Omental fat pad (tissue), 4 donors: Measurements from ENCODE around the gene ELMOD3. TPM values are rescaled to one million over a fixed set of nuclear protein-coding genes. Genes with fewer than 3 reads are reported as not detected.

Source experiments
- ATAC-seq: fragments of 150-250 bp; one replicate; pipeline ENCODE4 v1.9.1; 2016; ENCODE audit warnings: mild to moderate bottlenecking, moderate library complexity; ENCODE audit not compliant: low FRiP score
- DNase-seq: peaks from one replicate; pipeline ENCODE4 v3.0.0-alpha.2; 2019; ENCODE audit warnings: low spot score
- total RNA-seq, 4 donors: library from RNA; depleted of rRNA; stranded (reverse); fragments of >200 nt; gene quantifications; one replicate each; pipeline ENCODE4 v1.1.0, GENCODE V29; 2016
- TF ChIP-seq, protein P1 (sequence below), 3 donors: fragments of 450-650 bp; IDR thresholded peaks; one replicate each; pipeline ENCODE4 v1.5.1; 2016 to 2017; ENCODE audit warnings: antibody characterized with exemption in 3 of 3, mild to moderate bottlenecking in 3 of 3, moderate library complexity in 2 of 3

The ELMOD3 gene
- total RNA-seq, 4 donors from 2014 or later, result 42.2 to 83.8 (median 67.9) TPM

DNA sequence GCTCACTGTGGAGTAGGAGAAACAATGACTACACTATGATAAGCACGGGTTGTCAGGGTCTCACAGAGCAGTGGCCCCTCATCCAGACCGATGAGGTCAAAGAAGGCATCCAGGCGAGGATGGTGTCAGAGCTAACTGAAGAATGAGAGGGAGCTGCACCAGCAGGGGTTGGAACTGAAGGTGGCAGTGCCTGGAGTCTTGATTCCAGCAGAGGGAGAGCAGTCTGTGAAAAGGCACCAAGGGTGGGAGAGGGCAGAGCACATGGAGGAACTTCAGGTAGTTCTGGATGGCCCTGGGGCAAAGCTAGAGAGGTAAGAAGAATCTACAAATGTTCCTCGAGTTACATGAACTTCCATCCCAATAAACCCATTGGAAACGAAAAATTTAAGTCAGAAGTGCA lies 12.6 kb downstream of the ELMOD3 start:
- ATAC-seq, result no peak
- no peak for DNase-seq
- TF ChIP-seq, protein P1, sequence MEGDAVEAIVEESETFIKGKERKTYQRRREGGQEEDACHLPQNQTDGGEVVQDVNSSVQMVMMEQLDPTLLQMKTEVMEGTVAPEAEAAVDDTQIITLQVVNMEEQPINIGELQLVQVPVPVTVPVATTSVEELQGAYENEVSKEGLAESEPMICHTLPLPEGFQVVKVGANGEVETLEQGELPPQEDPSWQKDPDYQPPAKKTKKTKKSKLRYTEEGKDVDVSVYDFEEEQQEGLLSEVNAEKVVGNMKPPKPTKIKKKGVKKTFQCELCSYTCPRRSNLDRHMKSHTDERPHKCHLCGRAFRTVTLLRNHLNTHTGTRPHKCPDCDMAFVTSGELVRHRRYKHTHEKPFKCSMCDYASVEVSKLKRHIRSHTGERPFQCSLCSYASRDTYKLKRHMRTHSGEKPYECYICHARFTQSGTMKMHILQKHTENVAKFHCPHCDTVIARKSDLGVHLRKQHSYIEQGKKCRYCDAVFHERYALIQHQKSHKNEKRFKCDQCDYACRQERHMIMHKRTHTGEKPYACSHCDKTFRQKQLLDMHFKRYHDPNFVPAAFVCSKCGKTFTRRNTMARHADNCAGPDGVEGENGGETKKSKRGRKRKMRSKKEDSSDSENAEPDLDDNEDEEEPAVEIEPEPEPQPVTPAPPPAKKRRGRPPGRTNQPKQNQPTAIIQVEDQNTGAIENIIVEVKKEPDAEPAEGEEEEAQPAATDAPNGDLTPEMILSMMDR (IDR thresholded peaks at IDR 0.05), result no peak

DNA sequence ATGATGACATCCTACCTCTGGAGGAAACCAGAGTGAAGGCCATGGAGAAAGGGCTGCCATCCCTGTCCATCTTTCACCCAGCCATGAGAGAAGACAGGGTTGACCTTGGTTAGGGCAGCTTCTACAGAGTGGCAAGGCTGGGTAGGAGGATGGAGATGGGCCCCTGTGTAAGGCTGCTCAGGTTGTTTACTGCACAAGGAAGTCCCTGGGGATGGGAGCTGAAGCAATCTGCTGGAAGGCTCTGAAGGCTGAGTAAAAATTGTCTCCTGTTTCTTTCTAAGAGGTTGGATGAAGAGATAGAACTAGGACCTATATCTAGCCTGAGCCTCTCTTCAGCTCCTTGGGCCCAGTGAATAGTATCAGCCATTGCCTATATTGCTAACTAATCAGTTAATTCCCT lies 14.4 kb downstream of the ELMOD3 start:
- ATAC-seq (no peak), DNase-seq (no peak)
- TF ChIP-seq, protein P1 (IDR thresholded peaks at IDR 0.05), result no peak

DNA sequence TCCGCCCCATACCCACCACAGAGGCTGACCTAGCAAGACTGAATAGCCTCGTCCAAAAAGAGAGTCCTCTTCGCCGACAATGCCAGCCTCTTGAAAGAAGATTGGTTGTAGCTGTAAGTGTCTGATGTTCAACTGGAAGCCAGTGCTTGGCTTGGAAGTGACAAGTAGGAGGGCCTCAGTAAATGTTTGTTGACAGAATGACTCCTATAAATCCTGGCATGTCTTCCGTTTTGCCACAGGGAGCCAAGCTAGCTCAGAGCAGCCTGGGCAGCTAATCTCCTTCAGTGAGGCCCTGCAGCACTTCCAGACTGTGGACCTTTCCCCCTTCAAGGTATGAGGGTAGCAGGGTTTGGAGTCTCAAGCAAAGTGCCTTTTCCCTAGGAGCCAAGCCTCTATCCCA lies 14.9 kb downstream of the ELMOD3 start:
- DNase-seq (no peak), ATAC-seq (no peak)
- TF ChIP-seq, protein P1 (IDR thresholded peaks at IDR 0.05), result no peak

DNA sequence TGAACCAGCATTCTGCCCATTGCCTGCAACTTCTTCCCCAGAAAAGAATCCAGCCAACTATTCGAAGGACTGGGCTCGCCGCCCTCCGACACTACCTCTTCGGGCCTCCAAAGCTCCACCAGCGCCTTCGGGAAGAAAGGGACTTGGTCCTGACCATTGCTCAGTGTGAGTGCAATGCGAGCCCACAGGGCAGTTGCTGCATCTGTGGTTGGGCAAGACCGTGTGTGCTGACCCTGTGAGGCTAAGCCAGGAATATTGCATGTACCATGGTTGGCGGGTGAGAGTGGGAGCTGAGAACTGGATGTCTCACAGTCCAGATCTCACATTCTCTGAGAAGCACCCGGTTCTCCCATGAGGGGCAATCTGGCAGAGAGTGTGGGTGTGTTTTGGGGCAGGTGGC lies 16.5 kb downstream of the ELMOD3 start:
- ATAC-seq, result no peak
- TF ChIP-seq, protein P1 (IDR thresholded peaks at IDR 0.05), result no peak

DNA sequence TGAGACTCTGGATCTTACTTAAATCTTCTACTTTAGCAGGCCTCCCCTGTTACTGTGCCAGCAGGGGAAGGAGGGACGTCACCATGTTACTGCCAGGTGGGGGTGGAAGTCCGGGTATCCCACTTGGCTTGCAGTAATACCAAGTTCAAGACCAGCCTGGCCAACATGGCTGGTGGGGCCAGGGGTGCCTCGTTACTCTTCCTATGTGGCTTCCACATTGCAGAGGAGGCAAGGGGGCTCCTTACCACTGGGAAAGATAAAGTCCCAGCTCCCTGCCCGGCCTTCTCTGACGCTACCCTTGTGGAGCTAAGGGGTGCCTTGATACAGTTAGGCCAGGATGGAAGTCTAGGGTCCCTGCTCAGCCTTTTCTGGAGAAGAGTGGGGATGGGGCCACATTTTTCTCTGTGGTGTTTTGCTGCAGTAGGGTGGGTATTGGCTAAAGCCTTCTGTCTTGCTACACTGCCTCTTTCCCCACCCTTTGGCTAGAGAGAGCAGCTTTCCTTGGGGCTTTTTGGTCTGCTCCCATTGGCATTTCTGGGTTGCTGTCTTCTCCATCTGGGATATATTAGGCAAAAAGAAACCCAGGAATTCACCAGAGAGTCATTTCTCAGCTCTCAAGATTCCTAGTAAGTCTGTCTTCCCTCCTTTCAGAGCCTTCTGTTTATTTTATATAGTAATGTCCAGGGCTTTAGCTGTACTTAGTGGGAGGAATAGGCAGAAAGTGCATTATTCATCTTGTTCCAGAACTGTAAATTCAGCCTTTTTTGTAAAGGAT lies 21.9 kb downstream of the ELMOD3 start:
- ATAC-seq (no peak), DNase-seq (no peak)
- TF ChIP-seq, protein P1 (IDR thresholded peaks at IDR 0.05), result no peak

More for the DNA sequence above, 16.5 kb downstream of the ELMOD3 start:
- no peak for DNase-seq

DNA sequence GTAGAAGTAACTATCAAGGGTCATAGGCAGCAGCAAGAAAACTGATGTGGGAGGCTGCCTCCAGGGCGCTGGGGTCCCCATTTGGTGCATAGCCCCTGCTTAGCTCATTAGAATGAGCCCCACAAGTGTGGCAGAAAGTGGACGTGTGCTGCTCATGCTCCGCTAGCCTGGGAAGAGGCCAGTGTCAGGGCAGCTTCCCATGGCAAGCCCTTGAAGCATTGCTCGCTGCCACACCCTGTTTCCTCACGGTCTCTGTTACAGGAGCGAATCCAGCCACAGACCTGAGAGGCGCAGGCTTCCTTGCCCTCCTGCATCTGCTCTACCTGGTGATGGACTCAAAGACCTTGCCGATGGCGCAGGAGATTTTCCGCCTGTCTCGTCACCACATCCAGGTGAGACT lies 22.5 kb downstream of the ELMOD3 start:
- DNase-seq (no peak), ATAC-seq (no peak)
- TF ChIP-seq, protein P1 (IDR thresholded peaks at IDR 0.05), result no peak

DNA sequence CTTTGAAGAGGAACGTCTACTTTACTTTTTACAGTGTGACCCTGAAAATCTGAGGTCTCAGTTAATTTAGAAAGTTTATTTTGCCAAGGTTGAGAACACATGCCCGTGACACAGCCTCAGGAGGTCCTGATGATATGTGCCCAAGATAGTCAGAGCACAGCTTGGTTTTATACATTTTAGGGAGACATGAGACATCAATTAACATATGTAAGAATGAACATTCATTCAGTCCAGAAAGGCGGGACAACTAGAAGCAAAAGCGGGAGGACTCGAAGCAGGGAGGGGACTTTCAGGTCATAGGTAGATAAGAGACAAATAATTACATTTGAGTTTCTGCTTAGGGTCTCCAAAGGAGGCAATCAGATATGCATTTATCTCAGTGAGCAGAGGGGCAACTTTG lies 23.7 kb downstream of the ELMOD3 start:
- ATAC-seq (no peak), DNase-seq (no peak)
- TF ChIP-seq, protein P1 (IDR thresholded peaks at IDR 0.05), result no peak
